ENCODE data around the gene GLG1. TPM values are rescaled to one million over a fixed set of nuclear protein-coding genes. Genes with fewer than 3 reads are reported as not detected.
"Not testable (repeated sequence)": the region's sequence is repeated elsewhere in the genome, so short reads cannot be mapped to it uniquely, and the experiment has no call there.

Gene GLG1
- total and polyA plus RNA-seq, 4 donors: 107 to 149 (median 121) TPM

- H3K27ac ChIP-seq (ENCODE audit: low read depth, low read length); H3K4me1 ChIP-seq (ENCODE audit: control insufficient read depth, insufficient read depth, low read length); DNase-seq (ENCODE audit: low read depth in 4 of 6, low spot score in 6 of 6); H3K9me3 ChIP-seq (ENCODE audit: control insufficient read depth, insufficient read depth, low read length); H3K36me3 ChIP-seq (ENCODE audit: control insufficient read depth, insufficient read depth, low read length); H3K4me3 ChIP-seq (ENCODE audit: low read depth, low read length); H3K27me3 ChIP-seq (ENCODE audit: control insufficient read depth, insufficient read depth, low read length): not testable (repeated sequence)
- WGBS (ENCODE audit: insufficient coverage): 83% methylated on average over 1 of the region's 6 CpGs
These were observed 54.6 kb downstream of the GLG1 start for GRCh38 chr16:74552357-74552756.

- no CpG with 5 or more reads among the region's 7 CpGs for WGBS (ENCODE audit: insufficient coverage)
- H3K4me1 ChIP-seq (ENCODE audit: control insufficient read depth, insufficient read depth, low read length); H3K36me3 ChIP-seq (ENCODE audit: control insufficient read depth, insufficient read depth, low read length); H3K27ac ChIP-seq (ENCODE audit: low read depth, low read length); H3K27me3 ChIP-seq (ENCODE audit: control insufficient read depth, insufficient read depth, low read length); H3K9me3 ChIP-seq (ENCODE audit: control insufficient read depth, insufficient read depth, low read length); H3K4me3 ChIP-seq (ENCODE audit: low read depth, low read length): not testable (repeated sequence)
- DNase-seq (ENCODE audit: low read depth in 4 of 6, low spot score in 6 of 6): peak in 1 of 6 donors; percentile 73
These were observed 56.5 kb downstream of the GLG1 start for GRCh38 chr16:74550227-74551019.

- not testable (repeated sequence) for DNase-seq (ENCODE audit: low read depth in 4 of 6, low spot score in 6 of 6); H3K9me3 ChIP-seq (ENCODE audit: control insufficient read depth, insufficient read depth, low read length); H3K27me3 ChIP-seq (ENCODE audit: control insufficient read depth, insufficient read depth, low read length); H3K4me1 ChIP-seq (ENCODE audit: control insufficient read depth, insufficient read depth, low read length); H3K27ac ChIP-seq (ENCODE audit: low read depth, low read length); H3K4me3 ChIP-seq (ENCODE audit: low read depth, low read length); H3K36me3 ChIP-seq (ENCODE audit: control insufficient read depth, insufficient read depth, low read length)
- WGBS (ENCODE audit: insufficient coverage): no CpG with 5 or more reads among the region's 4 CpGs
These were observed 60.8 kb downstream of the GLG1 start for GRCh38 chr16:74546112-74546511.

- H3K27ac ChIP-seq (ENCODE audit: low read depth, low read length); H3K4me3 ChIP-seq (ENCODE audit: low read depth, low read length); H3K4me1 ChIP-seq (ENCODE audit: control insufficient read depth, insufficient read depth, low read length); DNase-seq (ENCODE audit: low read depth in 4 of 6, low spot score in 6 of 6); H3K9me3 ChIP-seq (ENCODE audit: control insufficient read depth, insufficient read depth, low read length); H3K27me3 ChIP-seq (ENCODE audit: control insufficient read depth, insufficient read depth, low read length); H3K36me3 ChIP-seq (ENCODE audit: control insufficient read depth, insufficient read depth, low read length): not testable (repeated sequence)
- no CpG with 5 or more reads among the region's 3 CpGs for WGBS (ENCODE audit: insufficient coverage)
These were observed 63.9 kb downstream of the GLG1 start for GRCh38 chr16:74542911-74543578.

GRCh38 chr16:74540663-74541062, 66.3 kb downstream of the GLG1 start:
- H3K27me3 ChIP-seq (ENCODE audit: control insufficient read depth, insufficient read depth, low read length); H3K9me3 ChIP-seq (ENCODE audit: control insufficient read depth, insufficient read depth, low read length); H3K36me3 ChIP-seq (ENCODE audit: control insufficient read depth, insufficient read depth, low read length); DNase-seq (ENCODE audit: low read depth in 4 of 6, low spot score in 6 of 6); H3K4me1 ChIP-seq (ENCODE audit: control insufficient read depth, insufficient read depth, low read length); H3K27ac ChIP-seq (ENCODE audit: low read depth, low read length); H3K4me3 ChIP-seq (ENCODE audit: low read depth, low read length): not testable (repeated sequence)
- WGBS (ENCODE audit: insufficient coverage): no CpG with 5 or more reads among the region's 6 CpGs

GRCh38 chr16:74538801-74539200, 68.1 kb downstream of the GLG1 start:
- H3K9me3 ChIP-seq (ENCODE audit: control insufficient read depth, insufficient read depth, low read length); H3K4me3 ChIP-seq (ENCODE audit: low read depth, low read length); H3K27me3 ChIP-seq (ENCODE audit: control insufficient read depth, insufficient read depth, low read length); H3K4me1 ChIP-seq (ENCODE audit: control insufficient read depth, insufficient read depth, low read length); H3K36me3 ChIP-seq (ENCODE audit: control insufficient read depth, insufficient read depth, low read length); DNase-seq (ENCODE audit: low read depth in 4 of 6, low spot score in 6 of 6); H3K27ac ChIP-seq (ENCODE audit: low read depth, low read length): not testable (repeated sequence)
- WGBS (ENCODE audit: insufficient coverage): no CpG with 5 or more reads among the region's 3 CpGs

- H3K9me3 ChIP-seq (ENCODE audit: control insufficient read depth, insufficient read depth, low read length): not testable (repeated sequence)
- WGBS (ENCODE audit: insufficient coverage): no CpG with 5 or more reads among the region's 1 CpG
- peak in 1 of 6 donors; percentile 84 for DNase-seq (ENCODE audit: low read depth in 4 of 6, low spot score in 6 of 6)
These were observed 69.2 kb downstream of the GLG1 start for GRCh38 chr16:74537746-74538145.

GRCh38 chr16:74534650-74535049, 72.3 kb downstream of the GLG1 start:
- peak in 1 of 6 donors; percentile 13 for DNase-seq (ENCODE audit: low read depth in 4 of 6, low spot score in 6 of 6)
- not testable (repeated sequence) for H3K9me3 ChIP-seq (ENCODE audit: control insufficient read depth, insufficient read depth, low read length); H3K27me3 ChIP-seq (ENCODE audit: control insufficient read depth, insufficient read depth, low read length); H3K27ac ChIP-seq (ENCODE audit: low read depth, low read length); H3K36me3 ChIP-seq (ENCODE audit: control insufficient read depth, insufficient read depth, low read length); H3K4me1 ChIP-seq (ENCODE audit: control insufficient read depth, insufficient read depth, low read length); H3K4me3 ChIP-seq (ENCODE audit: low read depth, low read length)
- no CpG with 5 or more reads among the region's 4 CpGs for WGBS (ENCODE audit: insufficient coverage)

More at GRCh38 chr16:74537746-74538145, 69.2 kb downstream of the GLG1 start:
- H3K4me1 ChIP-seq (ENCODE audit: control insufficient read depth, insufficient read depth, low read length); H3K27me3 ChIP-seq (ENCODE audit: control insufficient read depth, insufficient read depth, low read length); H3K36me3 ChIP-seq (ENCODE audit: control insufficient read depth, insufficient read depth, low read length); H3K4me3 ChIP-seq (ENCODE audit: low read depth, low read length); H3K27ac ChIP-seq (ENCODE audit: low read depth, low read length): not testable (repeated sequence)

GRCh38 chr16:74524926-74525325, 82.0 kb downstream of the GLG1 start:
- Histone ChIP-seq H3K27ac (ENCODE audit: low read depth, low read length) (no peak overlapping the region), H3K4me1 (ENCODE audit: control insufficient read depth, insufficient read depth, low read length) (peaks cover 6% of the 10 kb centered on the region), H3K9me3 (ENCODE audit: control insufficient read depth, insufficient read depth, low read length) (no peaks in the 10 kb centered on the region), H3K4me3 (ENCODE audit: low read depth, low read length) (no peak overlapping the region), H3K36me3 (ENCODE audit: control insufficient read depth, insufficient read depth, low read length) (no peaks in the 10 kb centered on the region), H3K27me3 (ENCODE audit: control insufficient read depth, insufficient read depth, low read length) (no peaks in the 10 kb centered on the region)
- no peak for DNase-seq (ENCODE audit: low read depth in 4 of 6, low spot score in 6 of 6)

- Histone ChIP-seq H3K9me3 (ENCODE audit: control insufficient read depth, insufficient read depth, low read length) (no peaks in the 10 kb centered on the region), H3K36me3 (ENCODE audit: control insufficient read depth, insufficient read depth, low read length) (no peaks in the 10 kb centered on the region), H3K4me1 (ENCODE audit: control insufficient read depth, insufficient read depth, low read length) (peaks cover 6% of the 10 kb centered on the region), H3K27me3 (ENCODE audit: control insufficient read depth, insufficient read depth, low read length) (no peaks in the 10 kb centered on the region), H3K4me3 (ENCODE audit: low read depth, low read length) (no peak overlapping the region), H3K27ac (ENCODE audit: low read depth, low read length) (no peak overlapping the region)
- 100% methylated on average over 1 of the region's 5 CpGs for WGBS (ENCODE audit: insufficient coverage)
- DNase-seq (ENCODE audit: low read depth in 4 of 6, low spot score in 6 of 6): no peak
These were observed 82.8 kb downstream of the GLG1 start for GRCh38 chr16:74524117-74524516.

Measured in spinal cord (tissue), 10 donors.